H9 (cell line): Measurements from ENCODE around the gene SEMA5A. TPM values are rescaled to one million over a fixed set of nuclear protein-coding genes. Genes with fewer than 3 reads are reported as not detected.

Experiments used
- DNase-seq: peaks from one replicate; pipeline ENCODE4 v3.0.0-alpha.2; 2017
- H2AFZ ChIP-seq: one replicate; pipeline ENCODE4 v1.6.1; 2013; ENCODE audit warnings: mild to moderate bottlenecking, low read length, control low read depth, moderate library complexity
- H2AK5ac ChIP-seq: 2 replicates; pipeline ENCODE4 v1.6.1; 2013; ENCODE audit warnings: low read length, control low read depth, mixed read lengths; ENCODE audit not compliant: insufficient read length
- H2BK120ac ChIP-seq: one replicate; pipeline ENCODE4 v1.6.1; 2013; ENCODE audit warnings: low read depth, mild to moderate bottlenecking, low read length, control low read depth, inconsistent platforms; ENCODE audit not compliant: poor library complexity, severe bottlenecking
- H2BK12ac ChIP-seq: 2 replicates; pipeline ENCODE4 v1.6.1; 2013; ENCODE audit warnings: low read length, control low read depth, mixed read lengths, low read depth; ENCODE audit not compliant: insufficient read length
- H2BK15ac ChIP-seq: 2 replicates; pipeline ENCODE4 v1.6.1; 2013; ENCODE audit warnings: low read depth, low read length, control low read depth
- H2BK20ac ChIP-seq: one replicate; pipeline ENCODE4 v1.6.1; 2013; ENCODE audit warnings: low read depth, mild to moderate bottlenecking, low read length, control low read depth, inconsistent platforms; ENCODE audit not compliant: poor library complexity, severe bottlenecking
- H2BK5ac ChIP-seq: 2 replicates; pipeline ENCODE4 v1.6.1; 2013; ENCODE audit warnings: low read length, control low read depth, mixed read lengths; ENCODE audit not compliant: insufficient read length
- H3K14ac ChIP-seq: 2 replicates; pipeline ENCODE4 v1.6.1; 2013; ENCODE audit warnings: low read length, control low read depth; ENCODE audit not compliant: insufficient read depth
- H3K18ac ChIP-seq: 2 replicates; pipeline ENCODE4 v1.6.1; 2013; ENCODE audit warnings: low read depth, mild to moderate bottlenecking, mixed read lengths, low read length, control low read depth; ENCODE audit not compliant: insufficient read length
- H3K23ac ChIP-seq: 2 replicates; pipeline ENCODE4 v1.6.1; 2013; ENCODE audit warnings: low read length, control low read depth, mixed read lengths, low read depth; ENCODE audit not compliant: insufficient read length
- H3K23me2 ChIP-seq: 2 replicates; pipeline ENCODE4 v1.6.1; 2013; ENCODE audit warnings: low read depth, mild to moderate bottlenecking, mixed read lengths, low read length, control low read depth; ENCODE audit not compliant: insufficient read length, poor library complexity, severe bottlenecking
- H3K27ac ChIP-seq: 2 replicates; pipeline ENCODE4 v1.5.1; 2013; ENCODE audit warnings: low read length, control low read depth, mixed read lengths, low read depth; ENCODE audit not compliant: insufficient read length
- H3K27me3 ChIP-seq: 2 replicates; pipeline ENCODE4 v1.6.1; 2013; ENCODE audit warnings: low read length, control low read depth, inconsistent platforms; ENCODE audit not compliant: insufficient read depth
- H3K4ac ChIP-seq: 2 replicates; pipeline ENCODE4 v1.6.1; 2013; ENCODE audit warnings: low read depth, mild to moderate bottlenecking, control low read depth, inconsistent platforms, low read length, moderate library complexity
- H3K4me1 ChIP-seq: 2 replicates; pipeline ENCODE4 v1.6.1; 2013; ENCODE audit warnings: low read length, control low read depth, inconsistent platforms; ENCODE audit not compliant: insufficient read depth
- H3K4me2 ChIP-seq: 2 replicates; pipeline ENCODE4 v1.6.1; 2013; ENCODE audit warnings: low read length, control low read depth, mixed read lengths; ENCODE audit not compliant: insufficient read length, insufficient read depth
- H3K56ac ChIP-seq: 2 replicates; pipeline ENCODE4 v1.6.1; 2013; ENCODE audit warnings: low read depth, mild to moderate bottlenecking, mixed read lengths, low read length, control low read depth; ENCODE audit not compliant: insufficient read length
- H3K79me1 ChIP-seq: 2 replicates; pipeline ENCODE4 v1.6.1; 2013; ENCODE audit warnings: low read depth, mild to moderate bottlenecking, moderate library complexity, low read length, control low read depth, inconsistent platforms; ENCODE audit not compliant: insufficient read depth, poor library complexity, severe bottlenecking
- H3K79me2 ChIP-seq: 2 replicates; pipeline ENCODE4 v1.6.1; 2013; ENCODE audit warnings: low read length, control low read depth, inconsistent platforms; ENCODE audit not compliant: insufficient read depth
- H3K9ac ChIP-seq: 2 replicates; pipeline ENCODE4 v1.6.1; 2013; ENCODE audit warnings: low read length, control low read depth, mixed read lengths; ENCODE audit not compliant: insufficient read length; ENCODE audit errors: extremely low read depth
- H3K9me3 ChIP-seq: one replicate; pipeline ENCODE4 v1.6.1; 2013; ENCODE audit warnings: low read depth, low read length, inconsistent platforms; ENCODE audit not compliant: control insufficient read depth
- H3T11ph ChIP-seq: one replicate; pipeline ENCODE4 v1.6.1; 2013; ENCODE audit warnings: mild to moderate bottlenecking, low read length, control low read depth, inconsistent platforms
- H4K20me1 ChIP-seq: one replicate; pipeline ENCODE4 v1.6.1; 2013; ENCODE audit not compliant: control insufficient read depth, insufficient read length, insufficient read depth
- H4K5ac ChIP-seq: 2 replicates; pipeline ENCODE4 v1.6.1; 2013; ENCODE audit warnings: low read depth, mild to moderate bottlenecking, mixed read lengths, low read length, control low read depth; ENCODE audit not compliant: insufficient read length
- H4K8ac ChIP-seq: replicated peaks from 2 replicates; pipeline ENCODE4 v1.6.1; 2013; ENCODE audit warnings: low read length, control low read depth, mixed read lengths, low read depth; ENCODE audit not compliant: insufficient read length
- H4K91ac ChIP-seq: 2 replicates; pipeline ENCODE4 v1.6.1; 2013; ENCODE audit warnings: low read depth, mild to moderate bottlenecking, moderate library complexity, mixed read lengths, low read length, control low read depth; ENCODE audit not compliant: insufficient read length
- H3K27ac Mint-ChIP-seq, 3 experiments: 2 replicates in 2 of 3; 3 replicates in 1 of 3; pipeline ENCODE4 v1.8.0; 2020 to 2021; ENCODE audit warnings: mixed read lengths in 3 of 3, mild to moderate bottlenecking in 1 of 3, moderate library complexity in 1 of 3
- H3K27me3 Mint-ChIP-seq: 2 replicates; pipeline ENCODE4 v1.8.0; 2021; ENCODE audit warnings: low read depth, mild to moderate bottlenecking, moderate library complexity, mixed read lengths
- H3K36me3 Mint-ChIP-seq, 3 experiments: 2 replicates in 2 of 3; 3 replicates in 1 of 3; pipeline ENCODE4 v1.8.0; 2020 to 2021; ENCODE audit warnings: low read depth in 3 of 3, mixed read lengths in 3 of 3; ENCODE audit not compliant: insufficient read depth in 1 of 3
- H3K4me1 Mint-ChIP-seq, 2 experiments: 2 replicates each; pipeline ENCODE4 v1.8.0; 2020; ENCODE audit warnings: mixed read lengths in 2 of 2
- H3K4me3 Mint-ChIP-seq, 2 experiments: 2 replicates in 1 of 2; 3 replicates in 1 of 2; pipeline ENCODE4 v1.8.0; 2020 to 2021; ENCODE audit warnings: mild to moderate bottlenecking in 2 of 2, mixed read lengths in 2 of 2, moderate library complexity in 1 of 2
- H3K9me3 Mint-ChIP-seq, 2 experiments: 2 replicates in 1 of 2; 3 replicates in 1 of 2; pipeline ENCODE4 v1.8.0; 2020; ENCODE audit warnings: mild to moderate bottlenecking in 2 of 2, mixed read lengths in 2 of 2, moderate library complexity in 1 of 2
- WGBS: extraction: QIAGEN DNeasy Blood & Tissue Kit; methylation state at CpG from one replicate; pipeline ENCODE4 v1.1.7; 2013; ENCODE audit warnings: missing lambda C conversion rate, low lambda C conversion rate, mixed read lengths; ENCODE audit not compliant: insufficient read length; ENCODE audit errors: extremely low coverage; 5-methylcytosine and 5-hydroxymethylcytosine counted together
- total RNA-seq: library from RNA; stranded (reverse); gene quantifications from 2 replicates; pipeline ENCODE4 v1.2.1, GENCODE V29; 2021
- TF ChIP-seq, protein P1 (sequence below): fragments of 200-600 bp; sonication (generic); conservative IDR thresholded peaks from 3 replicates; pipeline ENCODE4 v1.8.0; 2021; ENCODE audit warnings: antibody characterized with exemption, mild to moderate bottlenecking

Gene SEMA5A
- total RNA-seq, 1 experiment from 2014 or later: 4.3 TPM

DNA sequence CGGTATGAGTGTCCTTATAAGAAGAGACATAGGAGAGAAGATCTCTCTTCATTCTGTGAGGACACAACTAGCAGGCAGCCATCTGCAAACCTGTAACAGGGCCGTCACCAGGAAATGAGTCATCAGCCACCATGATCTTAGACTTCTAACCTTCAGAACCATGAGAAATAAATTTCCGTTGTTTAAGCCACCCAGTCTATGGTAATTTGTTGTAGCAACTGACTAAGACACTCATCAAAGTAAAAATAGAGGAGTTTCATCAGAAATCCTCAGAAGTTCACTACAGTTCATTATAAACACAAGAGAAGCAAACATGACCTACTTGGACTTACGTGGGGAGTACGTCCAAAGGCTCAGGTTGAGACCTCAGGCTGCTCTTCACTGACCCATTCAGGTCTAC, 357.7 kb downstream of the SEMA5A start:
- H3K9me3 Mint-ChIP-seq: no peaks in the 10 kb centered on the region
- Histone ChIP-seq H2BK20ac (no peak overlapping the region), H3K27ac (no peak overlapping the region), H3K79me1 (no peaks in the 10 kb centered on the region), H4K8ac (no peak overlapping the region), H3K9ac (no peak overlapping the region), H3K79me2 (no peaks in the 10 kb centered on the region), H2BK12ac (no peak overlapping the region), H3K4me1 (no peaks in the 10 kb centered on the region), H3K18ac (no peak overlapping the region), H3T11ph (no peak overlapping the region), H4K5ac (no peak overlapping the region), H4K91ac (no peak overlapping the region), H3K9me3 (no peaks in the 10 kb centered on the region), H3K23me2 (no peaks in the 10 kb centered on the region), H3K4ac (no peak overlapping the region), H3K4me2 (no peak overlapping the region), H2BK15ac (no peak overlapping the region), H2BK120ac (no peak overlapping the region), H2AFZ (no peak overlapping the region), H3K56ac (no peak overlapping the region), H2AK5ac (no peak overlapping the region), H4K20me1 (no peaks in the 10 kb centered on the region), H3K14ac (no peak overlapping the region), H2BK5ac (no peak overlapping the region), H3K27me3 (no peaks in the 10 kb centered on the region), H3K23ac (no peak overlapping the region)
- no peak for DNase-seq
- H3K4me3 Mint-ChIP-seq: no peak overlapping the region
- H3K27me3 Mint-ChIP-seq: no peaks in the 10 kb centered on the region; the same call in 1 of the 2 replicates
- H3K27ac Mint-ChIP-seq: no peak overlapping the region
- TF ChIP-seq, protein P1, sequence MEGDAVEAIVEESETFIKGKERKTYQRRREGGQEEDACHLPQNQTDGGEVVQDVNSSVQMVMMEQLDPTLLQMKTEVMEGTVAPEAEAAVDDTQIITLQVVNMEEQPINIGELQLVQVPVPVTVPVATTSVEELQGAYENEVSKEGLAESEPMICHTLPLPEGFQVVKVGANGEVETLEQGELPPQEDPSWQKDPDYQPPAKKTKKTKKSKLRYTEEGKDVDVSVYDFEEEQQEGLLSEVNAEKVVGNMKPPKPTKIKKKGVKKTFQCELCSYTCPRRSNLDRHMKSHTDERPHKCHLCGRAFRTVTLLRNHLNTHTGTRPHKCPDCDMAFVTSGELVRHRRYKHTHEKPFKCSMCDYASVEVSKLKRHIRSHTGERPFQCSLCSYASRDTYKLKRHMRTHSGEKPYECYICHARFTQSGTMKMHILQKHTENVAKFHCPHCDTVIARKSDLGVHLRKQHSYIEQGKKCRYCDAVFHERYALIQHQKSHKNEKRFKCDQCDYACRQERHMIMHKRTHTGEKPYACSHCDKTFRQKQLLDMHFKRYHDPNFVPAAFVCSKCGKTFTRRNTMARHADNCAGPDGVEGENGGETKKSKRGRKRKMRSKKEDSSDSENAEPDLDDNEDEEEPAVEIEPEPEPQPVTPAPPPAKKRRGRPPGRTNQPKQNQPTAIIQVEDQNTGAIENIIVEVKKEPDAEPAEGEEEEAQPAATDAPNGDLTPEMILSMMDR: no peak
- peaks cover 0 to 3% of the 10 kb centered on the region in 2 experiments; a peak in 1 of 4 replicates for H3K4me1 Mint-ChIP-seq
- WGBS: no CpG with 5 or more reads among the region's 5 CpGs
- no peaks in the 10 kb centered on the region for H3K36me3 Mint-ChIP-seq
